ENCODE measurements around the gene UBP1.

GRCh38 chr3:33419948-33420347 is 20.3 kb downstream of the UBP1 start:
- no peak for TF ChIP-seq EZH2 (IDR thresholded peaks at IDR 0.05)
- TF ChIP-seq POLR2AphosphoS5 (IDR thresholded peaks at IDR 0.05; ENCODE audit: borderline replicate concordance, low read depth, low read length) = no peak

Data from SK-N-MC (cell line).